Smooth muscle cell (in vitro differentiated cells): ENCODE measurements around the gene GRIN2A. TPM values are rescaled to one million over a fixed set of nuclear protein-coding genes. Genes with fewer than 3 reads are reported as not detected.

Experiments
- DNase-seq: peaks from one replicate; lab custom pipeline; 2025; ENCODE audit not compliant: unreplicated experiment; lab: John Stamatoyannopoulos, UW
- H2AFZ ChIP-seq: fragments of 200-600 bp; sonication (generic); 2 replicates; pipeline ENCODE4 v1.6.0; 2016; ENCODE audit warnings: antibody characterized with exemption, low read depth, mild to moderate bottlenecking
- H3F3A ChIP-seq: fragments of 200-600 bp; sonication (generic); 2 replicates; pipeline ENCODE4 v1.6.0; 2017; ENCODE audit warnings: antibody characterized with exemption, low read depth
- H3K27ac ChIP-seq: fragments of 200-600 bp; sonication (generic); 2 replicates; pipeline ENCODE4 v1.5.1; 2016; ENCODE audit warnings: low read depth, mild to moderate bottlenecking
- H3K27me3 ChIP-seq: fragments of 200-600 bp; sonication (generic); 2 replicates; pipeline ENCODE4 v1.6.1; 2016; ENCODE audit warnings: low read depth, mild to moderate bottlenecking
- H3K36me3 ChIP-seq: fragments of 200-600 bp; sonication (generic); 2 replicates; pipeline ENCODE4 v1.5.1; 2016; ENCODE audit warnings: low read depth
- H3K4me1 ChIP-seq: fragments of 200-600 bp; sonication (generic); 2 replicates; pipeline ENCODE4 v1.5.1; 2016; ENCODE audit warnings: low read depth
- H3K4me2 ChIP-seq: fragments of 200-600 bp; sonication (generic); 2 replicates; pipeline ENCODE4 v1.6.0; 2016; ENCODE audit warnings: mild to moderate bottlenecking
- H3K4me3 ChIP-seq: fragments of 200-600 bp; sonication (generic); 2 replicates; pipeline ENCODE4 v1.5.1; 2016; ENCODE audit warnings: mild to moderate bottlenecking
- H3K79me2 ChIP-seq: fragments of 200-600 bp; sonication (generic); 2 replicates; pipeline ENCODE4 v1.6.0; 2016; ENCODE audit warnings: low read depth, mild to moderate bottlenecking
- H3K9ac ChIP-seq: fragments of 200-600 bp; sonication (generic); 2 replicates; pipeline ENCODE4 v1.6.0; 2016; ENCODE audit warnings: low read depth
- H3K9me3 ChIP-seq: fragments of 200-600 bp; sonication (generic); replicated peaks from 2 replicates; pipeline ENCODE4 v1.5.1; 2016; ENCODE audit warnings: low read depth
- H4K20me1 ChIP-seq: fragments of 200-600 bp; sonication (generic); 2 replicates; pipeline ENCODE4 v1.6.0; 2016; ENCODE audit warnings: low read depth
- WGBS: methylation state at CpG from one replicate; pipeline ENCODE4 v1.1.7; 2016; ENCODE audit warnings: low lambda C conversion rate; 5-methylcytosine and 5-hydroxymethylcytosine counted together
- polyA plus RNA-seq: library from polyadenylated mRNA; unstranded; fragments of >200 nt; fragmentation: Nextera tagmentation; extraction: Ambion mirVana; gene quantifications from 2 replicates; pipeline ENCODE4 v1.2.1, GENCODE V29; 2016
- total RNA-seq: library from RNA; depleted of rRNA; stranded (reverse); fragments of >200 nt; gene quantifications from 2 replicates; pipeline ENCODE4 v1.2.3, GENCODE V29; 2014
- TF ChIP-seq, protein P1 (sequence below): fragments of 200-600 bp; sonication (generic); IDR thresholded peaks from 2 replicates; pipeline ENCODE4 v1.5.1; 2017; ENCODE audit warnings: borderline replicate concordance, mild to moderate bottlenecking, antibody characterized with exemption; ENCODE audit not compliant: insufficient read depth, poor library complexity, severe bottlenecking

The GRIN2A gene
- total and polyA plus RNA-seq, 2 experiments from 2014 or later: 0.02 to 0.13 TPM

DNA sequence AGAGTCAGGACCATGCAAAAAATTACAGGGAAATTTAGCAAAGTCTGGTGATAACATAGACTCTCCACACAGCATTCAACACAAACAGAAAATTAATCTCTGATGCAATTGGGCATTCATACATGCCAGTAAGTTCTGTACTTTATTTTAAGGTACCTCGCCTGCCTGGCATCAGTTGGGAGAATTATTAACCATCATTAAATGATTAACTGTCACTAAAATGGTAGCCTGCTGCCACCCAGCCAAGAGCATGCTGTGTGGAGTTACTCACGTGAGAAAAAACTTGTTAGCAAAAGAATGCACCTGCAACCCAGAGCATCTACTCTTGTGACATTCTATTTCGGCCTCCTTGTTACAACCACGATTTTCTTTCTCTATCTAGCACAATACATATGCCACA, 117.2 kb downstream of the GRIN2A start:
- no peak for DNase-seq

DNA sequence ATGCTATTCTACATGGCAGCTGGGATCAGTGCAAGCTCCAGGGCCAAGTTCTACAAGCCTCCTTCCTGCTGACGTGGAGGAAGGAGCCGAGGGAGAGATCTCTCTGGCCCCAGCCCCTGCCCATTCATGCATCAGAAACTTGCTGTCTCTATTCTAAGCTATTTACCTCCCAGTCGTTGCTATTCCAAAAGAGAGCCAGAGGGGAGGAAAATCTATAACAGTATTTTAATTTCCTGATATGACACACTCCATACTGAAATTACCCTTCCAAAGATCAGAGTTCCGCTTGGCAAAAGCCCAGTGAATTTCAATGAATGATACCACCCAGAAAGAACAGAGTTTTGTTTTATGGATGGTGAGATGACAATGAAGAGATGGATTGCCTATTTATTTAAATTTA, 133.4 kb downstream of the GRIN2A start:
- no peak overlapping the region for H3K4me2 ChIP-seq
- H3K9ac ChIP-seq: no peak overlapping the region
- no peaks in the 10 kb centered on the region for H3K4me1 ChIP-seq
- no peaks in the 10 kb centered on the region for H3F3A ChIP-seq
- no peaks in the 10 kb centered on the region for H3K79me2 ChIP-seq
- no peak overlapping the region for H2AFZ ChIP-seq
- DNase-seq: no peak
- H3K27ac ChIP-seq: no peak overlapping the region
- no peaks in the 10 kb centered on the region for H3K9me3 ChIP-seq
- 85% methylated on average over 4 of the region's 4 CpGs for WGBS
- H3K27me3 ChIP-seq: no peaks in the 10 kb centered on the region
- H4K20me1 ChIP-seq: no peaks in the 10 kb centered on the region
- TF ChIP-seq, protein P1, sequence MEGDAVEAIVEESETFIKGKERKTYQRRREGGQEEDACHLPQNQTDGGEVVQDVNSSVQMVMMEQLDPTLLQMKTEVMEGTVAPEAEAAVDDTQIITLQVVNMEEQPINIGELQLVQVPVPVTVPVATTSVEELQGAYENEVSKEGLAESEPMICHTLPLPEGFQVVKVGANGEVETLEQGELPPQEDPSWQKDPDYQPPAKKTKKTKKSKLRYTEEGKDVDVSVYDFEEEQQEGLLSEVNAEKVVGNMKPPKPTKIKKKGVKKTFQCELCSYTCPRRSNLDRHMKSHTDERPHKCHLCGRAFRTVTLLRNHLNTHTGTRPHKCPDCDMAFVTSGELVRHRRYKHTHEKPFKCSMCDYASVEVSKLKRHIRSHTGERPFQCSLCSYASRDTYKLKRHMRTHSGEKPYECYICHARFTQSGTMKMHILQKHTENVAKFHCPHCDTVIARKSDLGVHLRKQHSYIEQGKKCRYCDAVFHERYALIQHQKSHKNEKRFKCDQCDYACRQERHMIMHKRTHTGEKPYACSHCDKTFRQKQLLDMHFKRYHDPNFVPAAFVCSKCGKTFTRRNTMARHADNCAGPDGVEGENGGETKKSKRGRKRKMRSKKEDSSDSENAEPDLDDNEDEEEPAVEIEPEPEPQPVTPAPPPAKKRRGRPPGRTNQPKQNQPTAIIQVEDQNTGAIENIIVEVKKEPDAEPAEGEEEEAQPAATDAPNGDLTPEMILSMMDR: no peak
- H3K4me3 ChIP-seq: no peak overlapping the region
- H3K36me3 ChIP-seq: no peaks in the 10 kb centered on the region

More for the DNA sequence above, 117.2 kb downstream of the GRIN2A start:
- Histone ChIP-seq H3K36me3 (no peaks in the 10 kb centered on the region), H3K9ac (no peak overlapping the region), H3K27ac (no peak overlapping the region), H3K9me3 (no peaks in the 10 kb centered on the region), H3K4me1 (no peaks in the 10 kb centered on the region), H2AFZ (no peak overlapping the region), H3K4me2 (no peak overlapping the region), H4K20me1 (no peaks in the 10 kb centered on the region), H3F3A (no peaks in the 10 kb centered on the region), H3K27me3 (peaks cover 8% of the 10 kb centered on the region), H3K79me2 (no peaks in the 10 kb centered on the region), H3K4me3 (no peak overlapping the region)
- TF ChIP-seq, protein P1: no peak
- 73% methylated on average over 4 of the region's 4 CpGs for WGBS

DNA sequence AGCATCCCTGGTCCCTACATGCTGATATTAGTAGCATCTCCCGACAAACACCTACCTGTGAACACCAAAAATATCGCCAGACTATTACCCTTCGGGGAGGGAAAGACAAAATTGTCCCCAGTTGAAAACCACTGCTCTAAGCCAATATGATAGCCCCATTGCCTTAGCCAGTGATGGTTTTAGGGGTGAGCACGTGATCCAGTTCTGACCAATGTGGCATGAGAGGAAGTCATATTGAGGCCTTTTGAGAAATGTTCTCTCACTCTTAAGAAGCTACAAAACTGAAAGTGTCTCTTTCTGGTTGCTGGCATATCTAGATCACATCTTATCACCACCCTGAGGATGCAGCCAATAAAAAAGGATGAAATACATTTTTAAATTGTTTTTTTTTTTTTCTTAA, 136.3 kb downstream of the GRIN2A start:
- Histone ChIP-seq H3K4me2 (no peak overlapping the region), H3K27me3 (no peaks in the 10 kb centered on the region), H3K36me3 (no peaks in the 10 kb centered on the region), H3K4me3 (no peak overlapping the region), H3K79me2 (no peaks in the 10 kb centered on the region), H3K9me3 (no peaks in the 10 kb centered on the region), H3K27ac (no peak overlapping the region), H3F3A (no peaks in the 10 kb centered on the region), H3K4me1 (no peaks in the 10 kb centered on the region), H3K9ac (no peak overlapping the region), H2AFZ (no peak overlapping the region), H4K20me1 (no peaks in the 10 kb centered on the region)
- no peak for DNase-seq
- WGBS: 90% methylated on average over 4 of the region's 4 CpGs
- TF ChIP-seq, protein P1: no peak

DNA sequence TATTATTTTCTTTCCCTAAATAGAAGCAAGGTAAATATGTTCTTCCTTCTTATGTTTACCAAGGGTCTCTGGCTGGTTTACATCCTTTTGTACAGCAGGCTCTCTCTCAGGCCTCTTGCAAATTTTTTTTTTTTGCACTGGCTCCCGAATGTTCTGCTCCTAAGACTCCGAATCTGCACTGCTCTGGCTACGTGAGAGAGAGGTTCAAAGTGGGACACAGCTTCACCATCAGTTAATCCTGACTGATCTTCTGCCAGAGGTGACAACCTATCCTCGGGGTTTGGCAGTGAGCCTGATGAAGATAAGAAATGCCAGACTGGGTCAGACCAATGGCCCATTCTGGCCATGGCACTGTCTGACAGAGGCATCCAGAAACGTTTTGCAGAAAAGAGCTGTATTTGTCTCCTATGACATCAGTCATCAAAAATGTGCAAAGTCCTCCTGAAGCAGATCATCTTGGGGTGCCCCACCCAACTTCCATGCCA, 136.9 kb downstream of the GRIN2A start:
- Histone ChIP-seq H3K27ac (no peak overlapping the region), H3K4me3 (no peak overlapping the region), H3K79me2 (no peaks in the 10 kb centered on the region), H4K20me1 (no peaks in the 10 kb centered on the region), H3K27me3 (no peaks in the 10 kb centered on the region), H3K4me1 (no peaks in the 10 kb centered on the region), H3K9ac (no peak overlapping the region), H3K4me2 (no peak overlapping the region), H3F3A (no peaks in the 10 kb centered on the region), H3K36me3 (no peaks in the 10 kb centered on the region), H3K9me3 (no peaks in the 10 kb centered on the region), H2AFZ (no peak overlapping the region)
- 76% methylated on average over 5 of the region's 5 CpGs for WGBS
- DNase-seq: no peak
- TF ChIP-seq, protein P1: no peak
